ENCODE results near the gene POU5F1.

DNA sequence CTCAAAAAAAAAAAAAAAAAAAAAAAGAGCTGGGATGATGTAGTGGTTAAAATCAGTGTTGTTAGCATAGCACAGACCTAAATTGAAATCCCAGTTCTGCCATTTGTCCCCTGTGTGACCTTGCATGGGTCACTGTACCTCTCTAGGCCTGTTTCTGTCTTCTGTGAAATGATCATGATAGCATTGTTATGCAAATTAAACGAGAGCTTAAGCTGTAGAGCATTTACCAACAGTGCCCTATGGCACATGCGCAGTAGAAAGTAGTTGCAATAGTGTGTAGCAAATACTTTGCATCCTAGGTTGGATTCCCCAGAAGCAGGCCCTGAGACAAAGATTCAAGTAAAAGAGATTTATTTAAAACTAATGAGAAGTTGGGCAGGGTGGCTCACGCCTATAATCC lies 38.9 kb downstream of the POU5F1 start:
- no peak for TF ChIP-seq CTCF (IDR thresholded peaks at IDR 0.05)
- no peak for TF ChIP-seq POLR2A (IDR thresholded peaks at IDR 0.05)

Data from adrenal gland (tissue), 5 donors.